Epithelial cell of prostate (primary cell): ENCODE measurements around the gene TRIM5.
"Not testable (repeated sequence)": the region's sequence is repeated elsewhere in the genome, so short reads cannot be mapped to it uniquely, and the experiment has no call there.

Experiments
- DNase-seq: peaks from one replicate; pipeline ENCODE4 v3.0.0-alpha.2; 2011; ENCODE audit warnings: low read depth, low spot score
- H3K27ac ChIP-seq: fragments of 450-650 bp; 2 replicates; pipeline ENCODE4 v1.5.1; 2017; ENCODE audit warnings: mild to moderate bottlenecking

Gene TRIM5

DNA sequence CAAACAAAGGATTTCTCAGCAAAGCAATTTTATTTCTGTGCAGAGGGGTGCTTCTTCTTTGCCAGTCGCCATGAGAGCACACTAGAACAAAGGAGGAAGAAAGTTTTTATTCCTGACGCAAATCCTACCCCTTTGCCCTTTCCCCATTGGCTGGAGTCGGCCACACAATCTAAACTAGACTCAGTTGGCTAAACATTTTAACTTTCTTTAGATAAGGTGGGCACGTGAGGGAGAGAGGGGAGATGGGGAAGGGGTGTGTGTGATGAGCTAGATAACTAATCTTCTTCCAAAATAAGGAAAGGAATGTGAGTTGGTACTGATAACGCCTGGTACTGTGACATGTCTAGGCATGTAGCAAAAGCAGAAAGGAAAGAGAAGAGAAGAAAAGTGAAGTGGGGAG lies 5.3 kb upstream of the TRIM5 start:
- peak overlapping the region; percentile 70 for H3K27ac ChIP-seq
- no peak for DNase-seq

GRCh38 chr11:5689551-5689983 lies 4.7 kb upstream of the TRIM5 start, which contains the start of gene TRIM22:
Gene TRIM22, plus strand, starts transcription at chr11:5689790. Its CDS starts 6,443 bp downstream, at chr11:5696233.
- DNase-seq = peak; percentile 20
- H3K27ac ChIP-seq = peak within 1 kb of the TSS; percentile 70

GRCh38 chr11:5688482-5688881 lies 3.6 kb upstream of the TRIM5 start:
- no peak overlapping the region for H3K27ac ChIP-seq
- no peak for DNase-seq

DNA sequence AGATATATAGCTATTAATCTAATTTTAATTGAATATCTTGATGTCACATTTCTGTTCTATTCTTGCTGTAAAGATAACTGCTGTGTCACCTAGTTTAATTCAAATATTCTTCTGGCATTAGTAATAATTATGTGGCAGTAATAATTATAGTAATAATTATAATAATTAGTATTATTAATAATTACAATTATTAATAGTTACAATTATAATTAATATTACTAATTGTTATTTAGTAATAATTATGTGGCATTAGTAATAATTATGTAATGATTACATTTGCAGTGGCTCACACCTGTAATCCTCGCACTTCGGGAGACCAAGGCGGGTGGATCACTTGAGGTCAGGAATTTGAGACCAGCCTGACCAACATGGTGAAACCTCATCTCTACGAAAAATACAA lies 1.6 kb upstream of the TRIM5 start:
- H3K27ac ChIP-seq = no peak overlapping the region
- no peak for DNase-seq

DNA sequence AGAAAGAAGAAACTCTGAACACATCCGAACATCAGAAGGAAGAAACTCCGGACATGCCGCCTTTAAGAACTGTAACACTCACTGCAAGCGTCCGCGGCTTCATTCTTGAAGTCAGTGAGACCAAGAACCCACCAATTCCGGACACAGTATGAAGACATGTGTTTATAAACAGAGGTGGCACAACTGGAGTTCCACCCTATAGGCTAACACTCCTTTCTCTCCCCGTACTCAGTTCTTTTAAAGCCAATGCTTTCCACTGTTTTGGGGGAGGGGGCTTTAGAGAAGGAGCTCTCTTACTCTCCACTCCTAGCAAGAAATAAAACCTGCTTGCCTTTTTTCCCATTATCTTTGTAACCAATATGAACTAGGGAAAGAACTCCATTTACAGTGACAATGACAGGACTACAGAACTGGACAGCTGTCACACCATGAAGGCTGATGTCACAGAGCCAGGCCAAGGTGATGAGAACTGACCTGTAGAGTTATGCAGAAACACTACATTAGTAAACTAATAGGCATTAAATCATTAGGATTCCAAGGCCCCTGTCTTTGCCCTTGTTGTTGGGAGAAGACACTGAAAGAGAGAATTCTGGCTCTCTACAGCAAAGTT lies 733 bp downstream of the TRIM5 start:
- no peak for DNase-seq
- H3K27ac ChIP-seq = peak overlapping the region; percentile 86

- not testable (repeated sequence) for DNase-seq
- H3K27ac ChIP-seq = peak overlapping the region; percentile 86
These were observed 1.3 kb downstream of the TRIM5 start for GRCh38 chr11:5683620-5684019.

- H3K27ac ChIP-seq, DNase-seq: not testable (repeated sequence)
These were observed 1.9 kb downstream of the TRIM5 start for GRCh38 chr11:5682890-5683441.

GRCh38 chr11:5679811-5680210 lies 5.1 kb downstream of the TRIM5 start:
- DNase-seq = no peak
- no peak overlapping the region for H3K27ac ChIP-seq

DNA sequence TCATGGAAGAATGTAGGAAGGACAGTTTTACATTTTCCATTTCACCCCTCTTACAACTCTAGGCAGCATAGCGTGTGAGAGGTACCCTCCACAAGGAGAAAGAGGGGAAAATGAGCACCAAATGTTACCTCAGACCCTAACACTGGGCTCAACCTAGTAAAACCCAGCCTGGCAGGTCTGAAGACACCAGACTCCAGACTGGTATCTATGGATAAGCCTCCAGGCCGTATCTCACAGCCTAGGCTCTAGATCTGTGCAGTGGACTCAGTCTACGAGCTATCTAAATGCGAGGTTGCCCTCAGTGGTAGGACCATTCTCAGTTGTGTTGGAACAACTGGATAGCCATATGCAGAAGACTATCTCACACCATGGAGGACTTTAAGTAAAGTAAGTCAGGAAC lies 10.5 kb downstream of the TRIM5 start:
- no peak overlapping the region for H3K27ac ChIP-seq
- DNase-seq = no peak

GRCh38 chr11:5671831-5672230 lies 13.0 kb downstream of the TRIM5 start:
- no peak for DNase-seq

DNA sequence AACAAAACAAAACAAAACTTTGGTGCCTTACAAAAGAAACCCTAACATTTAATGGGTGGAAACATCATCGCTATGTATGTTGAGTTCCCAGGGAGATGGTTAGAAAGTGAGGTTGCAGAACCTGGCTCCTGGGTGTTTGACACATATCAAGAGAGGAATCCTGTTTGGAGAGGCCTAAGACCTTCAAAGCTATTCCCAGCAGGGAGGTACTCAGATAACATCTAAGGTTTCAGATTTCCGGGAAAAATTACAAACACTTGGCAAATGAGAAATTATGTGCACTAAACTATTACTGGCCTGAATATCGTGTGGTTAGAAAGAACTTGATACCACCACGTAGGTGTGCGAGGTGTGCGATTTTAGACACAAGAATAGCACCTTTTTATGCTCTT lies 18.5 kb downstream of the TRIM5 start:
- H3K27ac ChIP-seq = no peak overlapping the region
- no peak for DNase-seq

More at GRCh38 chr11:5671831-5672230, 13.0 kb downstream of the TRIM5 start:
- no peak overlapping the region for H3K27ac ChIP-seq

DNA sequence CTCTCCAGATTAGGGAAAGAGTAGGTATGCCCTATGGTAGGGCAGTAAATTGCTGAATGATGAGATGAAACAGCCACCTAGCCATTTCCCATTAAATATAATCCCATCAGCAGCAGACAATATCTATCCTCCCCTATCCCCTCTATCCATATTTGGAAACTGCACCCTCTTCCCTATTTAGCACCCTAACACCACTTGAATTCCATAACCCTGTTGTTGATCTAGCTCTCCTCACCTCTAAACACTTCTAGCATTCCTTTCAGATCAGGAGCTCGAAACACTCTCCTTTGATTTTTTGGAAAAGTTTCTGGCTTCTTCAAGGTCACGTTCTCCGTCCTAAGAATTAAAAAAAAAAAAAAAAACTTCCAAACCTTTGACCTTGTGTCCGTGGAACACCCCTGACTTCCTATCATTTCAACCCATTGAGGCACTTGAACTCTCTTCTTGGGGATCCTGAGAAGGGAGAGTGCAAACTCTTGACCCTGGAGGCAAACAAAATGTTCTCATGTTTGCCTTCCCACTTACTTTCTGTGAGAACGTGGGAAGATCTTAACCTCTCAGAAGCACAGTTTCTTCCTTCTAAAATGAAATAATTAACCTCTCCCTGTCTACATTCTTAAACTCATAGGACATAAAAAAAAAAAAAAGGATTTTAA lies 19.0 kb downstream of the TRIM5 start:
- no peak for DNase-seq
- no peak overlapping the region for H3K27ac ChIP-seq

DNA sequence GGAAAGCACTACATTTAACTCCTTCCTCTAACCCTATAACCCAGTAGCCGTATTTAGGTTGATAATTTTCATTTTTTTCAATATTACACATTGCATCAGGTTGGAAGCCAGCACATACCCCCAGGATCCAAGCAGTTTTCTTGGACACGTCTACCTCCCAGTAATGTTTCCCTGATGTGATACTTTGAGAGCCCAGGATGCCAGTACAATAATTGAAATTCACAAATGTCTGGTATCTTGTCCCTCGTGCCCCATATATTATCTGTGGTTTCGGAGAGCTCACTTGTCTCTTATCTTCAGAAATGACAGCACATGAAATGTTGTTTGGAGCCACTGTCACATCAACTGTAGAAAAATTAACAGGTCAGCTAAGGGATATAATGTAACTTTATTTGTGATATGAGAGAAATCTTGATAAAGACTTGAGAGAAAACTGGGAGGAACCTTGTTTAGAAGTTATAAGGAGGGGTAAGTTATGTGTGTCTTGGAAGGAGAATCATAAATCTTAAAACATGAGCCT lies 19.8 kb downstream of the TRIM5 start:
- no peak for DNase-seq
- no peak overlapping the region for H3K27ac ChIP-seq

- no peak for DNase-seq
- no peak overlapping the region for H3K27ac ChIP-seq
These were observed 21.4 kb downstream of the TRIM5 start for GRCh38 chr11:5663511-5663910.

DNA sequence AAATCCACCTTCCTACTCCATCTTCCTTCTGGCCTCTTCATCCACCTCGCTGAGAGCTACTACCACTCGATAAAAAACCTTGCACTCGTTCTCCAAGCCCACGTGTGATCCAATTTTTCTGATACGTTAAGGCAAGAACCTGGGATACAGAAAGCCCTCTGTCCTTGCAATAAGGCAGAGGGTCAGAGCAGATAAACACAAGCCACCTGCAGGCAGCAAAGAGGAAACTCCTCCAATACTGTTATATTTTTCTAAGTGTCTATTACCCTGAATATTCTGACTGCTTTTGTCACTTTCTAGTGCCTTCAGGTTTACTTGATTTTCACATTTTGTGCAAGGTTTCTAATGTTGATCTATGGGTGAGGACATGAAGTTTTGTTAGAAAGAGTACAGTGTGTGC lies 26.6 kb downstream of the TRIM5 start:
- no peak overlapping the region for H3K27ac ChIP-seq
- no peak for DNase-seq

DNA sequence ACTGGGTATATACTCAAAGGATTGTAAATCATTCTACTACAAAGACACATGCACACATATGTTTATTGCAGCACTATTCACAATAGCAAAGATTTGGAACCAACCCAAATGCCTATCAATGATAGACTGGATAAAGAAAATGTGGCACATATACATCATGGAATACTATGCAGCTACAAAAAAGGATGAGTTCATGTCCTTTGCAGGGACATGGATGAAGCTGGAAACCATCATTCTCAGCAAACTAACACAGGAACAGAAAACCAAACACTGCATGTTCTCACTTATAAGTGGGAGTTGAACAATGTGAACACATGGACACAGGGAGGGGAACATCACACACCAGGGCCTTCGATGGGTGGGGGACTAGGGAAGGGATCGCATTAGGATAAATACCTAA lies 27.9 kb downstream of the TRIM5 start:
- not testable (repeated sequence) for DNase-seq, H3K27ac ChIP-seq

DNA sequence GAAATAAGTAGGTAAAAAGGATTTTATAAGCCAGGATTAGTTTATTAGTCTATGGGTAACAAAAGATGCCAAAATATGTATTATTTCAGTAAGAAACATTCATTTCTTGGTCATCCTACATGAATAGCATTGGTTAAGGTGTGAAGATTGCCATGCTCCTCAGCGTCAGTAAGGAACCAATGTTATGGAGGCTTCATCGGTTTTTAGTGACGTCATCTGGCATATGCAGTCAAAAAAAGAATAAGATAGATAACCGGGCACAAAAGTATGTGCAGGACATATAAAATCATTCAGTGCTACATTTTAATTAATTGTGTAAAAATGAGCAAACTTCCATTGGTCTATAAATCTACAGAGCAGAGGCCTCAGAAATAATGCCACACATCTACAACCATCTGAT lies 29.4 kb downstream of the TRIM5 start:
- no peak for DNase-seq
- H3K27ac ChIP-seq = no peak overlapping the region

GRCh38 chr11:5646139-5646538 lies 38.7 kb downstream of the TRIM5 start:
- no peak overlapping the region for H3K27ac ChIP-seq
- no peak for DNase-seq

DNA sequence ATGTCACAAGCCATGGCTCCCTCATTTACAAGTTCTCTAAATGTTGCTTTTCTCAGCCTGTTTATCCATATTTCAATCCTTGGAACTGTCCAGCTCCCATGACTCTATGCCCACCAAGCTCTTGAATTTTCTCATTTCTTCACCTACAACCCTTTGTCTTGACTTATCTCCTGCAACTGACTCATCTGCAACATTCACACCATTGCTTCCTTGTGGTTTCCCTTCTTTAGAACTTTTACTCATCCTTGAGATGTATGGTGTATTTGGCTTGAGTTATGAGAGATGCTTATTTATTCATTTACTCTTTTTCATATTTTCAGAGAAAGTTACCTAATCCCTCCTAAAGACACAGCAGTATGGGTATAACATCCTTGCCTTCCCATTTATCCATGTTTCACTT lies 41.3 kb downstream of the TRIM5 start:
- DNase-seq = no peak
- H3K27ac ChIP-seq = no peak overlapping the region

- H3K27ac ChIP-seq = no peak overlapping the region
- DNase-seq = no peak
These were observed 44.9 kb downstream of the TRIM5 start for GRCh38 chr11:5639953-5640352.

- H3K27ac ChIP-seq = no peak overlapping the region
These were observed 52.8 kb downstream of the TRIM5 start for GRCh38 chr11:5631969-5632635.

More at GRCh38 chr11:5631969-5632635, 52.8 kb downstream of the TRIM5 start:
- no peak for DNase-seq
